ENCODE measurements around the gene GID8.

GID8 gene

DNA sequence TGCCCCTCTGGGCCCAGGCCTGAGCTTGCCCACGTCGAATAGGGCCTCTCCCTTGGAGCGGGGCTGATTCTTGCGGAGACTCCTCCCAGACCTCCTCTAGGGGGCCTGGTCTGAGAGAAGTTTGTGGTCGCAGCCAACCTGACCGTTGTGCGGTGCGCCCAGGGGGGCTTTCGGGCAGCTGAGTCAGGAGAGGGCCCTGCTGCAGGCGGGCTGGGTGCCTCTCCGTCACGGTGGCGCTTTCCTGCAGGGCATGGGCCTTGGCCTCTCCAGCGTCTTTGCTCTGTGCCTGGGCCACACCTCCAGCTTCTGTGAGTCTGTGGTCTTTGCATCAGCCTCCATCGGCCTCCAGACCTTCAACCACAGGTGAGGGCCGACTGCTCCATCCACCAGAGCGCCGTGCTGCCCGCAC, 27.4 kb downstream of the GID8 start:
- TF ChIP-seq, protein P1, sequence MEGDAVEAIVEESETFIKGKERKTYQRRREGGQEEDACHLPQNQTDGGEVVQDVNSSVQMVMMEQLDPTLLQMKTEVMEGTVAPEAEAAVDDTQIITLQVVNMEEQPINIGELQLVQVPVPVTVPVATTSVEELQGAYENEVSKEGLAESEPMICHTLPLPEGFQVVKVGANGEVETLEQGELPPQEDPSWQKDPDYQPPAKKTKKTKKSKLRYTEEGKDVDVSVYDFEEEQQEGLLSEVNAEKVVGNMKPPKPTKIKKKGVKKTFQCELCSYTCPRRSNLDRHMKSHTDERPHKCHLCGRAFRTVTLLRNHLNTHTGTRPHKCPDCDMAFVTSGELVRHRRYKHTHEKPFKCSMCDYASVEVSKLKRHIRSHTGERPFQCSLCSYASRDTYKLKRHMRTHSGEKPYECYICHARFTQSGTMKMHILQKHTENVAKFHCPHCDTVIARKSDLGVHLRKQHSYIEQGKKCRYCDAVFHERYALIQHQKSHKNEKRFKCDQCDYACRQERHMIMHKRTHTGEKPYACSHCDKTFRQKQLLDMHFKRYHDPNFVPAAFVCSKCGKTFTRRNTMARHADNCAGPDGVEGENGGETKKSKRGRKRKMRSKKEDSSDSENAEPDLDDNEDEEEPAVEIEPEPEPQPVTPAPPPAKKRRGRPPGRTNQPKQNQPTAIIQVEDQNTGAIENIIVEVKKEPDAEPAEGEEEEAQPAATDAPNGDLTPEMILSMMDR (IDR thresholded peaks at IDR 0.05; ENCODE audit: low read depth, low read length): no peak

DNA sequence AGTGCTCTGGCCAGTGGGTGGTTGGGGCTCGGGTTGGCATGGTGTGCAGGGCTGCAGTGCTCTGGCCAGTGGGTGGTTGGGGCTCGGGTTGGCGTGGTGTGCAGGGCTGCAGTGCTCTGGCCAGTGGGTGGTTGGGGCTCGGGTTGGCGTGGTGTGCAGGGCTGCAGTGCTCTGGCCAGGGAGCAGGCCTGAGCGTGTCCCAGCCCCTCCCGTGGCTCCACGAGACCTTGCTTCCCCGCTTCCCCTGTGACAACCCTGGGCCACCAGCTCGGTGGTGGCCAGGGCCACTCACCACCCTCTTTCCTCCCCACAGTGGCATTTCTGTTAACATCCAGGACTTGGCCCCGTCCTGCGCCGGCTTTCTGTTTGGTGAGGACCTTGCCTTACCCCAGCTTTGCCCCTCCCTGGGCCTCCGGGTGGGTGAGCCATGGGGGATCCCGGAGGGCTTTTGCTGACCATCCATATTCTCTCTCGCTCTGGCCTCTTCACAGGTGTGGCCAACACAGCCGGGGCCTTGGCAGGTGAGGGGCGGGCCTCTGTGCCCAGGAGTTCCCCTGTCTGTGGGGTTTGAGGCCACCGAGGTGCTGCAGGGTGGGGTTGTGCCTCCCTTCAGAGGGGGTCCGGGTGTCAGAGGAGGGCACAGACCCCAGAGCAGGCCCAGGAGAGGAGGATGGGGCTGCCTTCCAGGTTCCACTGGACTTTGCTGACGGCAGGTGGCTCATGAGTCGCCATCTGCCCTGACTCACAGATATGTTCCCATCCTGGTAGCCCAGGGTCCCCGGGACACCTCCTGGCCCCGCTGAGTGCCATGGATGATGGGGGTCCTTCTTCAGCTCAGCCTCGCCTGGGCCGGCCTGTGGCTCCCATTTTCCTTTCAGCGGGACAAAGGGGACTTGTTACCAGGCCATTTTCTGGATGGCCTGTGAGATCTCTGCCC, 28.5 kb downstream of the GID8 start:
- TF ChIP-seq, protein P1 (IDR thresholded peaks at IDR 0.05; ENCODE audit: low read depth, low read length): no peak
- H3K4me3 ChIP-seq (ENCODE audit: low read depth, low read length): no peak overlapping the region

More for the DNA sequence above, 27.4 kb downstream of the GID8 start:
- no peak overlapping the region for H3K4me3 ChIP-seq (ENCODE audit: low read depth, low read length)

GRCh38 chr20:62967149-62967501, 29.2 kb downstream of the GID8 start:
- TF ChIP-seq, protein P1 (IDR thresholded peaks at IDR 0.05; ENCODE audit: low read depth, low read length): no peak
- no peak overlapping the region for H3K4me3 ChIP-seq (ENCODE audit: low read depth, low read length)

- TF ChIP-seq, protein P1 (IDR thresholded peaks at IDR 0.05; ENCODE audit: low read depth, low read length): no peak
Observed at GRCh38 chr20:62967628-62968351, 29.8 kb downstream of the GID8 start.

DNA sequence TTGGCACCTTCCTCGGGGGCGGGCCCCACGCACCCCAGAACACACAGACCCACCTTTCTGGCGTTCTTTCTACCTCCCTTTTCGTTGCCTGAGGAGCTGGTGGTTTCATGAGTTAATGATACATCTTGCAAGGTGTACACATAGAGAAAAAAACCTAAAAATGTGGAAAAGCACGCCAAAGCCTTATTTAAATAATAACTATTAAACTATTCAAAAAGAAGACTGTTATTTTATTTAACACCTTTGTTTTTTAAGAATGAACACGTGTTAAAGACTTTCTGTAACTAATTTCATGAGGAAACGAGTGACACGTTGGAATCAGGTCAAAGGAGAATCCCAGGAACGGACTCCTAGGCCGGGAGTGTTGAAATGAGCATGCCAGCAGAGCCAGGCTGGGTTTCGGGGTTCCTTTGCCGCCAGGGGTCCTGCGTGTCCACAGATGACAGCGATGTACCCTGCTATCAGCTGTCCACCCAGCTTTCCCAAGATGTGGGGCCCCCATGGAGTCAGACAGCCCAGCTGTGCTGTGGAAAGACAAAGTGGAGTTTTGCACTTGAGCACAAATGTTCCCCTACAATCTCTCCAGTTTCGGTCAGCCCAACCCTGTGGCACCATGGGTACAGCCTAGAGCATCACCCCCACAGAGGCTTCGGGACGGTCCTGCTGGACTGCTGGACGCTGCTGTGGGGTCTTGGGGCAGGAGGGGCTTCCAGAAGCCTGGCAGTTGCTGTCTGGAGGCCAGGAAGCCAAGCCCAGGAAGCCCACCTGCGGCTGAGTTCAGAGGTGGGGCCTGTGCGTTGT, 30.6 kb downstream of the GID8 start:
- H3K4me3 ChIP-seq (ENCODE audit: low read depth, low read length): no peak overlapping the region
- TF ChIP-seq, protein P1 (IDR thresholded peaks at IDR 0.05; ENCODE audit: low read depth, low read length): no peak

More at GRCh38 chr20:62967628-62968351, 29.8 kb downstream of the GID8 start:
- no peak overlapping the region for H3K4me3 ChIP-seq (ENCODE audit: low read depth, low read length)

DNA sequence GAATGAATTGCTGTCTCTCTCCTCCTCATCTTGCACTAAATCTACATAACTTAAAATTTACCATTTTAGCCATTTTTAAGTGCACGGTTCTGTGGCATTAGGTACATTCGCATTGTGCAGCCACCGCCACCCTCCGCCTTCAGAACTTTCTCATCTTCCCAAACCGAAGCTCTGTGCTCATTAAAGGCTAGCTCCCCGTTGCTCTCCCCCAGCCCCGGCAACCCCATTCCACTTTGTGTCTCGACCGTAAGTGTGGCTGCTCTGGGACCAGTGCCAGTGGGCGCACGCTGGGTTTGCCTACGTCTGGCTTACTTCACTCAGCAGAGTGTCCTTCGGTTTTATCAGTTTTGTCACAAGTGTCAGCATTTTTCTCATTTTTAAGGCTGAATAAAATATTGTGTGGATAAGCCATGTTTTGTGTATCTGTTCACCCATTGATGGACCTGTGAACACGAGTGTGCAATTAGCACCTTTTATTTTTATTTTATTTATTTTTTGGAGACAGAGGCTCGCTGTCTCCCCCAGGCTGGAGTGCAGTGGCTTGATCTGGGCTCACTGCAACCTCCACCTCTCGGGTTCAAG, 31.3 kb downstream of the GID8 start:
- TF ChIP-seq, protein P1 (IDR thresholded peaks at IDR 0.05; ENCODE audit: low read depth, low read length): no peak
- H3K4me3 ChIP-seq (ENCODE audit: low read depth, low read length): no peak overlapping the region
